Measurements from ENCODE around the gene STK17B. TPM values are rescaled to one million over a fixed set of nuclear protein-coding genes. Genes with fewer than 3 reads are reported as not detected.

The STK17B gene
- polyA plus RNA-seq, 3 donors: 171 to 296 (median 244) TPM

DNA sequence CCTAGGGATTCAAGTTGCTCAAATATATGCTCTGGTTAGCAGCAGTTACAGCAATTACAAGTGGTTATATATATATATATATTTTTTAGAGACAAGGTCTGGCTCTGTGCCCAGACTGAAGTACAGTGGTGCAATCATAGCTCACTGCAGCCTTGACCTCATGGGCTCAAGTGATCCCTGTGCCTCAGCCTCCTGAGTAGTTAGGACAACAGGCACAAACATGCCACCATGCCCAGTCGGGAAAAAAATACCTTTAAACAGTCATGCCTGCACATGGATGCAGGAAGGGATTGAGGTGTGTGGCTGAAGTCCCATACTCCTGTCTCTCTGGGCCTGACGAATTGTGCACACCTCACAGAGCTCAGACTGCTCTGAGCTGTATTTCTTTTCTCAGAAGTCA, 83.2 kb downstream of the STK17B start:
- Histone ChIP-seq H4K20me1 (ENCODE audit: insufficient read depth, low read length) (no peaks in the 10 kb centered on the region), H3K36me3 (replicated peaks in 1 of 2; ENCODE audit: control insufficient read depth in 1 of 2, insufficient read depth in 2 of 2, low read length in 2 of 2) (no peaks in the 10 kb centered on the region), H3K9me3 (replicated peaks in 1 of 2; ENCODE audit: control insufficient read depth in 1 of 2, insufficient read depth in 1 of 2, low read length in 2 of 2) (peaks cover 8 to 11% of the 10 kb centered on the region in 2 donors), H3K4me3 (replicated peaks in 1 of 3; ENCODE audit: low read depth in 2 of 3, low read length in 3 of 3) (no peak overlapping the region), H2AFZ (ENCODE audit: insufficient read depth, low read depth, low read length, poor library complexity, severe bottlenecking) (no peak overlapping the region), H3K4me2 (replicated peaks; ENCODE audit: extremely low read depth, low read length, poor library complexity, severe bottlenecking) (no peak overlapping the region), H3K4me1 (ENCODE audit: control insufficient read depth in 1 of 2, insufficient read depth in 2 of 2, low read length in 2 of 2) (no peaks in the 10 kb centered on the region), H3K27ac (ENCODE audit: low read depth in 1 of 2, low read length in 2 of 2) (no peak overlapping the region), H3K79me2 (ENCODE audit: insufficient read depth, low read length) (no peaks in the 10 kb centered on the region), H3K9ac (ENCODE audit: insufficient read depth, low read length, poor library complexity, severe bottlenecking) (no peak overlapping the region), H3K27me3 (ENCODE audit: control insufficient read depth in 2 of 2, insufficient read depth in 2 of 2, low read length in 2 of 2) (no peaks in the 10 kb centered on the region)
- peaks cover 14 to 28% (median 19%) of the 10 kb centered on the region in 7 donors for H3K9me3 Mint-ChIP-seq
- intact Hi-C loops (cut with micrococcal nuclease): no loop called here
- WGBS (ENCODE audit: insufficient coverage): no CpG with 5 or more reads among the region's 2 CpGs
- no peak overlapping the region for H3K27ac Mint-ChIP-seq
- no peak overlapping the region for H3K4me3 Mint-ChIP-seq
- DNase-seq: no peak
- H3K27me3 Mint-ChIP-seq (ENCODE audit: low read depth in 3 of 3): no peaks in the 10 kb centered on the region
- TF ChIP-seq CTCF (IDR thresholded peaks at IDR 0.05): no peak
- H3K4me1 Mint-ChIP-seq: peaks cover 2% of the 10 kb centered on the region
- no peaks in the 10 kb centered on the region for H3K36me3 Mint-ChIP-seq

DNA sequence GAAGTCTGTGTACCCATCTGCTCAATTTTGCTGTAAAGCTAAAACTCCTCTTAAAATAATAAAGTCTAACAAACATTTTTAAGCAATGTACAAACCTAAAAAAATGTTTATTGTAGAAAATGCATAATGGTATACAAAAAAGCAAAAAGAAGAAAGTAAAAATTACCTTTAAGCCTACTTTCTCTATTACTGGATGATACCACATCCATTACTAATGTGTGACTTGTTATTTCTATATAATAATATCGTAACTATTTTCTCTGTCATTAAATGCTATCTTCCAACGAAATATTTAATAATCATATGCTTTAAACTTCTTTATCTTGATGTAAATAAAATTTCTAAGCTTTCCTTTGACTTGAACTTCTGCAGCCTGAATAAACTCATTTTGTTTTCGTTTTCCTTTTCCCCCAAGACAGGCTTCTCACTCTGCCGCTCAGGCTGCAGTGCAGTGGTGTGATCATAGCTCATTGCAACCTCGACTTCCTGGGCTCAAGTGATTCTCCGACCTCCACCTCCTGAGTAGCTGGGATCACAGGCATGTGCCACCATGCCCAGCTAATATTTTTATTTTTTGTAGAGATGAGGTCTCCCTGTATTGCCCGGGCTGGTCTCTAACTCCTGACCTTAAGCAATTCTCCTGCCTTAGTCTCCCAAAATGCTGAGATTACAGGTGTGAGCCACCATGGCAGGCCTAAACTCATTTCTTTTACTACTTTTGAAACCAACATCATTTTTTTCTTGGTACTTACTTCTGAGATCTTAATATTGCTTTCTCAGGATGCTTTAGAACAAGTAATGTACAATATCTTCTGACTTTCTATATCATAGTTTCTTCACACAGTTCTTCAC, 84.6 kb downstream of the STK17B start:
- H3K9me3 ChIP-seq (replicated peaks in 1 of 2; ENCODE audit: control insufficient read depth in 1 of 2, insufficient read depth in 1 of 2, low read length in 2 of 2): peaks cover 8 to 18% of the 10 kb centered on the region in 2 donors
- 100% methylated on average over 3 of the region's 7 CpGs for WGBS (ENCODE audit: insufficient coverage)
- H3K27me3 ChIP-seq (ENCODE audit: control insufficient read depth in 2 of 2, insufficient read depth in 2 of 2, low read length in 2 of 2): no peaks in the 10 kb centered on the region
- H3K27ac Mint-ChIP-seq: no peak overlapping the region
- H3K4me2 ChIP-seq (replicated peaks; ENCODE audit: extremely low read depth, low read length, poor library complexity, severe bottlenecking): no peak overlapping the region
- no peak overlapping the region for H3K4me3 ChIP-seq (replicated peaks in 1 of 3; ENCODE audit: low read depth in 2 of 3, low read length in 3 of 3)
- no peak overlapping the region for H2AFZ ChIP-seq (ENCODE audit: insufficient read depth, low read depth, low read length, poor library complexity, severe bottlenecking)
- intact Hi-C loops (cut with micrococcal nuclease): no loop called here
- H3K4me1 ChIP-seq (ENCODE audit: control insufficient read depth in 1 of 2, insufficient read depth in 2 of 2, low read length in 2 of 2): no peaks in the 10 kb centered on the region
- no peaks in the 10 kb centered on the region for H3K27me3 Mint-ChIP-seq (ENCODE audit: low read depth in 3 of 3)
- peaks cover 24 to 38% (median 27%) of the 10 kb centered on the region in 7 donors for H3K9me3 Mint-ChIP-seq
- H4K20me1 ChIP-seq (ENCODE audit: insufficient read depth, low read length): no peaks in the 10 kb centered on the region
- TF ChIP-seq CTCF (IDR thresholded peaks at IDR 0.05): no peak
- no peaks in the 10 kb centered on the region for H3K36me3 ChIP-seq (replicated peaks in 1 of 2; ENCODE audit: control insufficient read depth in 1 of 2, insufficient read depth in 2 of 2, low read length in 2 of 2)
- peaks cover 2% of the 10 kb centered on the region for H3K4me1 Mint-ChIP-seq
- DNase-seq: no peak
- H3K79me2 ChIP-seq (ENCODE audit: insufficient read depth, low read length): no peaks in the 10 kb centered on the region
- no peaks in the 10 kb centered on the region for H3K36me3 Mint-ChIP-seq
- H3K9ac ChIP-seq (ENCODE audit: insufficient read depth, low read length, poor library complexity, severe bottlenecking): no peak overlapping the region
- no peak overlapping the region for H3K27ac ChIP-seq (ENCODE audit: low read depth in 1 of 2, low read length in 2 of 2)
- no peak overlapping the region for H3K4me3 Mint-ChIP-seq

Measured in CD14-positive monocyte (primary cell).